Measurements from ENCODE around the gene ANKRD11.

DNA sequence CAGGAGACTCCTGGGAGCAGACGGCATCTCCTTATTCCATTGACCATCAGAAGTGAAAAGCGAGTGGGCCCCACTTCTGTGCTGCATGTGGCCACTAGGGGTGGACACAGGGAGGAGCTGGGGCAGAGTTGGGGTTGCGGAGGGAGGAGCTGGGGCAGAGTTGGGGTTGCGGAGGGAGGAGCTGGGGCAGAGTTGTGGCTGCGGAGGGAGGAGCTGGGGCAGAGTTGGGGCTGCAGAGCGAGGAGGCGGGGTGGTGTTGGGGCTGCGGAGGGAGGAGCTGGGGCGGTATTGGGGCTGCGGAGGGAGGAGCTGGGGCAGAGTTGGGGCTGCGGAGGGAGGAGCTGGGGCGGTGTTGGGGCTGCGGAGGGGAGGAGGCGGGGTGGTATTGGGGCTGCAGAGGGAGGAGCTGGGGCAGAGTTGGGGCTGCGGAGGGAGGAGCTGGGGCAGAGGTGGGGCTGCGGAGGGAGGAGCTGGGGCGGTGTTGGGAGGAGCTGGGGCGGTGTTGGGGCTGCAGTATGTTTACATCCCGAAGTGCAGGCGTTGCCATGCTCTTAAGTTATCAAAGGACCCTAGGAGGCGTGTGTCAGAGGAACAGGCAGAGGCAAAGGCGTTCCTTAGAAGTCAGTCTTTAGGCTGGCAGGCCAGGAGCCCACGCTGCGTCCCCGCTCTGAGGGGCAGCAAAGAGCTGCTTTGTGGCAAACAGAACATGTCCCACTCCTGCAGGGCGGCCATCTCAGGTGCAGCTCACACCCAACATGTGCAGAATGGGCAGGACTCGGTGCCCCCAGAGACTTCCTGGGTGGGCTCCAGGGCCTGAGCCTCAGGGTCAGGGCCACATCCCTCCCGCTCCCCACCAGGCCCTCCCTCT is 196.9 kb downstream of the ANKRD11 start:
- TF ChIP-seq CTCF (conservative IDR thresholded peaks at IDR 0.05; ENCODE audit: low read length) (no peak), EZH2phosphoT487 (IDR thresholded peaks at IDR 0.05; ENCODE audit: borderline replicate concordance) (no peak)

Measured in Loucy (cell line).